ENCODE data around the gene TBC1D22A.

Gene TBC1D22A

GRCh38 chr22:46841522-46841921, 79.1 kb downstream of the TBC1D22A start:
- H3K4me3 ChIP-seq (ENCODE audit: low read length), result no peak overlapping the region
- TF ChIP-seq ZNF274 (IDR thresholded peaks at IDR 0.05; ENCODE audit: low read depth, low read length), result no peak

GRCh38 chr22:46842606-46843005, 80.2 kb downstream of the TBC1D22A start:
- no peak for TF ChIP-seq ZNF274 (IDR thresholded peaks at IDR 0.05; ENCODE audit: low read depth, low read length)
- no peak overlapping the region for H3K4me3 ChIP-seq (ENCODE audit: low read length)

- H3K4me3 ChIP-seq (ENCODE audit: low read length), result no peak overlapping the region
- TF ChIP-seq ZNF274 (IDR thresholded peaks at IDR 0.05; ENCODE audit: low read depth, low read length), result no peak
Measured at GRCh38 chr22:46843821-46844255, 81.4 kb downstream of the TBC1D22A start.

GRCh38 chr22:46844606-46845210, 82.3 kb downstream of the TBC1D22A start:
- H3K4me3 ChIP-seq (ENCODE audit: low read length), result no peak overlapping the region
- TF ChIP-seq ZNF274 (IDR thresholded peaks at IDR 0.05; ENCODE audit: low read depth, low read length), result no peak

- H3K4me3 ChIP-seq (ENCODE audit: low read length), result no peak overlapping the region
Measured at GRCh38 chr22:46845296-46846149, 83.1 kb downstream of the TBC1D22A start.

GRCh38 chr22:46846150-46846831, 83.8 kb downstream of the TBC1D22A start:
- TF ChIP-seq ZNF274 (IDR thresholded peaks at IDR 0.05; ENCODE audit: low read depth, low read length), result no peak
- no peak overlapping the region for H3K4me3 ChIP-seq (ENCODE audit: low read length)

More at GRCh38 chr22:46845296-46846149, 83.1 kb downstream of the TBC1D22A start:
- no peak for TF ChIP-seq ZNF274 (IDR thresholded peaks at IDR 0.05; ENCODE audit: low read depth, low read length)

GRCh38 chr22:46846832-46847355, 84.4 kb downstream of the TBC1D22A start:
- H3K4me3 ChIP-seq (ENCODE audit: low read length), result no peak overlapping the region
- TF ChIP-seq ZNF274 (IDR thresholded peaks at IDR 0.05; ENCODE audit: low read depth, low read length), result no peak

GRCh38 chr22:46848197-46848596, 85.7 kb downstream of the TBC1D22A start:
- TF ChIP-seq ZNF274 (IDR thresholded peaks at IDR 0.05; ENCODE audit: low read depth, low read length), result no peak
- H3K4me3 ChIP-seq (ENCODE audit: low read length), result no peak overlapping the region

GRCh38 chr22:46849101-46849500, 86.7 kb downstream of the TBC1D22A start:
- H3K4me3 ChIP-seq (ENCODE audit: low read length), result no peak overlapping the region
- no peak for TF ChIP-seq ZNF274 (IDR thresholded peaks at IDR 0.05; ENCODE audit: low read depth, low read length)

- TF ChIP-seq ZNF274 (IDR thresholded peaks at IDR 0.05; ENCODE audit: low read depth, low read length), result no peak
- H3K4me3 ChIP-seq (ENCODE audit: low read length), result no peak overlapping the region
Measured at GRCh38 chr22:46849951-46850350, 87.5 kb downstream of the TBC1D22A start.

- TF ChIP-seq ZNF274 (IDR thresholded peaks at IDR 0.05; ENCODE audit: low read depth, low read length), result no peak
- H3K4me3 ChIP-seq (ENCODE audit: low read length), result no peak overlapping the region
Measured at GRCh38 chr22:46851311-46851710, 88.9 kb downstream of the TBC1D22A start.

- no peak overlapping the region for H3K4me3 ChIP-seq (ENCODE audit: low read length)
- TF ChIP-seq ZNF274 (IDR thresholded peaks at IDR 0.05; ENCODE audit: low read depth, low read length), result no peak
Measured at GRCh38 chr22:46851941-46852340, 89.5 kb downstream of the TBC1D22A start.

- TF ChIP-seq ZNF274 (IDR thresholded peaks at IDR 0.05; ENCODE audit: low read depth, low read length), result no peak
- no peak overlapping the region for H3K4me3 ChIP-seq (ENCODE audit: low read length)
Measured at GRCh38 chr22:46852771-46853170, 90.3 kb downstream of the TBC1D22A start.

GRCh38 chr22:46853191-46853590, 90.7 kb downstream of the TBC1D22A start:
- no peak overlapping the region for H3K4me3 ChIP-seq (ENCODE audit: low read length)
- no peak for TF ChIP-seq ZNF274 (IDR thresholded peaks at IDR 0.05; ENCODE audit: low read depth, low read length)
